Measurements from ENCODE around the gene C16orf96.

The C16orf96 gene

DNA sequence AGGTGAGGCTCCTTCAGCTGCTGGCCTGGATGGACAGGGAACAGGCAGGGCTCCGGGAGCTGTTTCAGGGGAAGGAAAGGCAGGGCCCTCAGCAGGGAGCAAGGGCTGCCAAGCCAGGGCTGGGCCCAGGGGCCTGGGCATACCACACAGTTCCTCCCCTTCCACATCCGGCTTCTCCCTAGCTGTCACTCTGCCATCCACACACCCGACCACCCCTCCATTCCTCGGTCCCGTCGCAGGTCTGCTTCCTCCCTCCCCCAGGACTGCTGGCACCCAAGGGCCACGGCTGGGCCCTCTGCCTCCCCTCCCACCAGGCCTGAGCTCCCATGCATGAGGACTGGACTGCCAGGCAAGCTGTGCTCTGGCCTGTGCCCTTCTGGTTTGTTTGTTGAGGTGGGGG lies 41.5 kb upstream of the C16orf96 start:
- Histone ChIP-seq H3K4me3 (ENCODE audit: low read length) (no peak overlapping the region), H3K9ac (ENCODE audit: low read depth, low read length) (no peak overlapping the region), H3K27me3 (ENCODE audit: insufficient read depth, low read length) (no peaks in the 10 kb centered on the region), H3K4me1 (ENCODE audit: insufficient read depth, low read length) (no peaks in the 10 kb centered on the region), H3K36me3 (ENCODE audit: insufficient read depth, low read depth, low read length) (peaks cover 38% of the 10 kb centered on the region), H3K27ac (ENCODE audit: low read length) (no peak overlapping the region), H3K9me3 (ENCODE audit: insufficient read depth, low read depth, low read length) (no peaks in the 10 kb centered on the region)

DNA sequence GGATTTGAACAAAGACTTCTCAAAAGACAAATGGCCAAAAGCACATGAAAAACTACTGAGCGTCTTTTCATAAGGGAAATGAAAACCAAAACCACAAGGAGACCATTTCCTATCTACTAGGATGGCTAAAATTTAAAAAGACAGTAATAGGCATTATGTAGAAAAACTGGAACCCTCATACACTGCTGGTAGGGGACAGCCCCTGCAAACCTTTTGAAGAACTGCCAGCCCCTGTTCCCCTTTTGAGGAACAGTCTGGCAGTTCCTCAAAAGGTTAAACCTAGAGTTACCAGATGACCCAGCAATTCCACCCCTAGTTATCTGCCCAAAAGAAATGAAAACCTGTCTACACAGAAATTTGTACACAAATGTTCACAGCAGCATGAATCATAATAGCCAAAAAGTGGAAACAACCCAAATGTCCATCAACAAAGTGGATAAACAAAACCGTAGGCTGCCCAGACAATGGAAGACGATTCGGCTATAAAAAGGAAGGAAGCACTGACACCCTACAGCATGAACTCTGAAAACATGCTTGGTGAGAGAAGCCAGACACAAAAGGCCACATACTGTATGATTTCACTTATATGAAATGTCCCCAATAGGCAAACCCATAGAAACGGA lies 40.4 kb upstream of the C16orf96 start:
- Histone ChIP-seq H3K4me1 (ENCODE audit: insufficient read depth, low read length) (no peaks in the 10 kb centered on the region), H3K36me3 (ENCODE audit: insufficient read depth, low read depth, low read length) (peaks cover 28% of the 10 kb centered on the region), H3K27me3 (ENCODE audit: insufficient read depth, low read length) (no peaks in the 10 kb centered on the region), H3K9ac (ENCODE audit: low read depth, low read length) (no peak overlapping the region), H3K27ac (ENCODE audit: low read length) (no peak overlapping the region), H3K9me3 (ENCODE audit: insufficient read depth, low read depth, low read length) (no peaks in the 10 kb centered on the region), H3K4me3 (ENCODE audit: low read length) (no peak overlapping the region)

- H3K27ac ChIP-seq (ENCODE audit: low read length), result no peak overlapping the region
- H3K36me3 ChIP-seq (ENCODE audit: insufficient read depth, low read depth, low read length), result peaks cover 11% of the 10 kb centered on the region; the same call in 1 of the 2 replicates
- H3K27me3 ChIP-seq (ENCODE audit: insufficient read depth, low read length), result no peaks in the 10 kb centered on the region
- H3K9ac ChIP-seq (ENCODE audit: low read depth, low read length), result no peak overlapping the region
- H3K4me1 ChIP-seq (ENCODE audit: insufficient read depth, low read length), result peaks cover 11% of the 10 kb centered on the region; the same call in 1 of the 2 replicates
- H3K9me3 ChIP-seq (ENCODE audit: insufficient read depth, low read depth, low read length), result no peaks in the 10 kb centered on the region
- no peak overlapping the region for H3K4me3 ChIP-seq (ENCODE audit: low read length)
Measured at GRCh38 chr16:4517812-4518680, 38.1 kb upstream of the C16orf96 start.

DNA sequence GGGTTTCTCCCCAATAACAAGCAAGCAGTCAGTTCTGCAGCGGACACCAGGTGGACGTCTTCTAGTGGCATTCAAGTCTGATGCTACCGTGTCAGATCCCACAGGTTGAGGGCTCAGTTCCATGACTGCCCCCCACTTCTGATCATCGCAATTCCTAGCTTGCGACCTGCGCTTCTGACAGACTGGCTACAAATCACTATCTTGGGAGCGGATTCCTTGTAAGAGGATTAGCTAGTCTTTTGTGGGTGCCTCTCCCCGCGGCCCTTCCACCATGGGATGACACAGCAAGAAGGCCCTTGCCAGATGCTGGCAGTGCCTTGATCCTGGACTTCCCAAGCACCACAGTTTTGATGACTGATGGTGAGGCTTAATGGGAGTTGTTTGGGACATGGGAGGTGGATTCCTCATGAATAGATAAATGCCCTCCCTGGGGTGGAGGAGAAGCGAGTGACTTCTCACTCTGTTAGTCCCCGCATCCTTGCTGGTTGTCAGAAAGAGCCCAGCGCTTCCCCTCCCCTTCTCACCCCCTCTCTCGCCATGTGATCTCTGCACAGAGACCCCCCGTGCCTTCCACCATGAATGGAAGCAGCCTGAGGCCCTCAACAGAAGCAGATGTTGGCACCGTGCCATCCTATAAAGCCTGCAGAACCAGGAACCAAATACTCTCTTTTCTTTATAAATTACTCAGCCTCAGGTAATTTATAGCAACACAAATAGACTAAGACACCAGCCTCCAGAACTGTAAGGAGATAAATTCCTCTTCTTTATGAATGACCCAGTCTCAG lies 36.7 kb upstream of the C16orf96 start:
- Histone ChIP-seq H3K27ac (ENCODE audit: low read length) (no peak overlapping the region), H3K27me3 (ENCODE audit: insufficient read depth, low read length) (no peaks in the 10 kb centered on the region), H3K4me3 (ENCODE audit: low read length) (no peak overlapping the region), H3K9ac (ENCODE audit: low read depth, low read length) (no peak overlapping the region), H3K4me1 (ENCODE audit: insufficient read depth, low read length) (peaks cover 16% of the 10 kb centered on the region; the same call in 1 of the 2 replicates), H3K9me3 (ENCODE audit: insufficient read depth, low read depth, low read length) (no peaks in the 10 kb centered on the region), H3K36me3 (ENCODE audit: insufficient read depth, low read depth, low read length) (no peaks in the 10 kb centered on the region)

GRCh38 chr16:4520913-4521312 lies 35.2 kb upstream of the C16orf96 start:
- Histone ChIP-seq H3K27me3 (ENCODE audit: insufficient read depth, low read length) (no peaks in the 10 kb centered on the region), H3K4me3 (ENCODE audit: low read length) (no peak overlapping the region), H3K9me3 (ENCODE audit: insufficient read depth, low read depth, low read length) (no peaks in the 10 kb centered on the region), H3K9ac (ENCODE audit: low read depth, low read length) (no peak overlapping the region; the same call in 1 of the 2 replicates), H3K36me3 (ENCODE audit: insufficient read depth, low read depth, low read length) (no peaks in the 10 kb centered on the region), H3K4me1 (ENCODE audit: insufficient read depth, low read length) (peaks cover 16% of the 10 kb centered on the region; the same call in 1 of the 2 replicates), H3K27ac (ENCODE audit: low read length) (no peak overlapping the region)

DNA sequence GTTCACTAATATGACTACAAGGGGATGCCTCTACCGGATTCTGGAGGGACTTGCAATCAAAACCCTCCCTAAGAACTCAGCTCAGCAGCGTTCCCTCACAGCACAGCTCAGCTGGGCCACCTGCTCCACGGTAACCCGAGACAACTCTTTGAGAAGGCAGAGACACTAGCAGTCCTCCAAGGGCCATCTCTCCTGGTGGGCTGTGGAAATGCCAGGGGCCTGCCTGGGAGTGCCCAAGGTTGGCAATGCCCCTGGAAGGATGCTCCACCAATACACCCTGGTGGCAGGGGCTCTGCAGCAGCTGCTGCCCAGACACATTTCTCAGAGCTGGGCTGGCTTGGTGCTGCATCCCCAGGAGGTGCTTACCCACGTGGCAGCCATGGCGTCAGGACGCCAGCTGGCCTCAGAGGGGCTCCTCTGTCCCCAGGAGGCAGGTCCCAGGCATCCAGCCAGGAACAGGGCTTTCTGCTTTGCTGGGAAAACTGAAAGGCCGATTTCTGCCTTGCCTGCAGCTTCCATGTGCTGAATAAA lies 34.0 kb upstream of the C16orf96 start:
- no peaks in the 10 kb centered on the region for H3K36me3 ChIP-seq (ENCODE audit: insufficient read depth, low read depth, low read length)
- H3K9me3 ChIP-seq (ENCODE audit: insufficient read depth, low read depth, low read length), result no peaks in the 10 kb centered on the region
- H3K27ac ChIP-seq (ENCODE audit: low read length), result peak overlapping the region; percentile 22
- no peaks in the 10 kb centered on the region for H3K27me3 ChIP-seq (ENCODE audit: insufficient read depth, low read length)
- 0 out of 2 replicates have a peak overlapping the region, but pooled peaks have one; percentile 38 for H3K9ac ChIP-seq (ENCODE audit: low read depth, low read length)
- peaks cover 16% of the 10 kb centered on the region; the same call in 1 of the 2 replicates for H3K4me1 ChIP-seq (ENCODE audit: insufficient read depth, low read length)
- no peak overlapping the region for H3K4me3 ChIP-seq (ENCODE audit: low read length)

DNA sequence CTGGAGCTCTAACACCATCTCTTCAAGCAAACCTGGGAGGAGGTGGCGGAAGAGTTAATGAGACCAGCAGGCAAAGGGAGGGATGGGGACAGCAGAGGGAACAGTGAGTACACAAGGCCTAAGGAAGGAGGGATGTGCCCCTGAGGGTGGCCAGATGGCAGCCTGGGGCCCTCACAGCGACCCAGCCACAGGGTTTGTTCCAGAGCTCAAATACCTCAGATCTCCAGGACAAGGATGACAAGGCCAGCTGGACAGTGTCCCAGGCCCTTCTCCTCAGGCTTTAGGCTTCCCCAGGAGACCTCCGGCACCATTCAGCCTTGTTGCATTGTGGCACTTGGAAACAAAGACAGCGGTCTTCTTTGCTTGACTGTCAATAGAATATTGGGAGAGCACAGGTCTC lies 32.5 kb upstream of the C16orf96 start:
- no peak overlapping the region for H3K27ac ChIP-seq (ENCODE audit: low read length)

DNA sequence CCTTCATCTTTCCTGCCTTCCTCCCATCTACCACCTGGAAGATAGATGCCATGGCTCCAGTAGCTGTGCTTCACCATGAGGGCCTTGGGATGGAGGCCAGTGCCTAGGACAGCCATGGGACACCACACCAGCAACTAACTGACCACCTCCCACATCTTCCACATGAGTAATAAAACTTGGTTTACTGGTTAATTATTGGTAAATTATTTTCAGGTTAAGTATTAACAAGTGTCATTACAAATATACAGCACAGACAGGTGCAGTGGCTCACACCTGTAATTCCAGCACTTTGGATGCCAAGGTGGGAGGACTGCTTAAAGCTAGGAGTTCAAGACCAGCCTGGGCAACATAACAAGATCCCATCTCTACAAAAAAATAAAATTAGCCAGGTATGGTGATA lies 31.6 kb upstream of the C16orf96 start:
- H3K4me3 ChIP-seq (ENCODE audit: low read length), result no peak overlapping the region
- H3K9ac ChIP-seq (ENCODE audit: low read depth, low read length), result no peak overlapping the region
- H3K9me3 ChIP-seq (ENCODE audit: insufficient read depth, low read depth, low read length), result no peaks in the 10 kb centered on the region
- no peaks in the 10 kb centered on the region for H3K27me3 ChIP-seq (ENCODE audit: insufficient read depth, low read length)
- no peaks in the 10 kb centered on the region for H3K36me3 ChIP-seq (ENCODE audit: insufficient read depth, low read depth, low read length)
- H3K27ac ChIP-seq (ENCODE audit: low read length), result no peak overlapping the region
- peaks cover 24% of the 10 kb centered on the region for H3K4me1 ChIP-seq (ENCODE audit: insufficient read depth, low read length)

More for the DNA sequence above, 32.5 kb upstream of the C16orf96 start:
- no peak overlapping the region for H3K9ac ChIP-seq (ENCODE audit: low read depth, low read length)
- H3K4me3 ChIP-seq (ENCODE audit: low read length), result no peak overlapping the region
- H3K4me1 ChIP-seq (ENCODE audit: insufficient read depth, low read length), result peaks cover 16% of the 10 kb centered on the region; the same call in 1 of the 2 replicates
- no peaks in the 10 kb centered on the region for H3K9me3 ChIP-seq (ENCODE audit: insufficient read depth, low read depth, low read length)
- H3K36me3 ChIP-seq (ENCODE audit: insufficient read depth, low read depth, low read length), result no peaks in the 10 kb centered on the region
- no peaks in the 10 kb centered on the region for H3K27me3 ChIP-seq (ENCODE audit: insufficient read depth, low read length)

GRCh38 chr16:4525069-4525468 lies 31.1 kb upstream of the C16orf96 start:
- no peaks in the 10 kb centered on the region for H3K9me3 ChIP-seq (ENCODE audit: insufficient read depth, low read depth, low read length)
- H3K9ac ChIP-seq (ENCODE audit: low read depth, low read length), result no peak overlapping the region
- H3K27ac ChIP-seq (ENCODE audit: low read length), result no peak overlapping the region

DNA sequence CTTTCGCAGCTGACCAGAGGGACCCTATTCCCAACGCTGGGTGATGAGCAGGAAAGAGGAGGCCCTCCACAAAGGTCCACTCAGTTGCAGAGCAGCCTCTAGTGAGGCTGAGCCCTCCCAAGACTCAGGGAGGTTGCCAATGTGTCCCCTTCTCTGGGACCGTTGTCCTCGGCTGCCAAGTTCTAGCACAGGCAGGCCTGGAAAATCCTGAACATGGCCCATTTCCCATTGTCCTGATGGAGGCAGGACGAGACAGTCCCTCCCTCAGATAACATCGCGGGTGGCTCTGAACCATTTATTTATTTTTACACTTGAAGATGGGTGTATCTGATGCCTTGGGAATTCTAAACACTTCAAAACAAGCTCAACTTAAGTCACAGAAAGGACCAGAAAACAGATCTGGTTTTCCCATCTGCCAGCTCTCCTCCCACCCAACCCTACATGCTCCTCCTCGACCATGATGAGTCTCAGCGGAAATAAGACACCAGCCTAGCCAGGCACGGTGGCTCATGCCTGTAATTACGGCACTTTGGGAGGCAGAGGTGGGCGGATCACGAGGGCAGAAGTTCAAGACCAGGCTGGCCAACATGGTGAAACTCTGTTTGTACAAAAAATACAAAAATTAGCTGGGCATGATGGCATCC lies 30.4 kb upstream of the C16orf96 start:
- Histone ChIP-seq H3K9ac (ENCODE audit: low read depth, low read length) (no peak overlapping the region), H3K27me3 (ENCODE audit: insufficient read depth, low read length) (no peaks in the 10 kb centered on the region), H3K4me3 (ENCODE audit: low read length) (no peak overlapping the region), H3K36me3 (ENCODE audit: insufficient read depth, low read depth, low read length) (no peaks in the 10 kb centered on the region), H3K27ac (ENCODE audit: low read length) (no peak overlapping the region), H3K4me1 (ENCODE audit: insufficient read depth, low read length) (peaks cover 30% of the 10 kb centered on the region), H3K9me3 (ENCODE audit: insufficient read depth, low read depth, low read length) (no peaks in the 10 kb centered on the region)

More at GRCh38 chr16:4525069-4525468, 31.1 kb upstream of the C16orf96 start:
- no peaks in the 10 kb centered on the region for H3K36me3 ChIP-seq (ENCODE audit: insufficient read depth, low read depth, low read length)
- H3K4me3 ChIP-seq (ENCODE audit: low read length), result no peak overlapping the region
- no peaks in the 10 kb centered on the region for H3K27me3 ChIP-seq (ENCODE audit: insufficient read depth, low read length)
- H3K4me1 ChIP-seq (ENCODE audit: insufficient read depth, low read length), result peaks cover 29% of the 10 kb centered on the region

Measured in iPS-20b (cell line).